Measurements from ENCODE around the gene AMIGO3.
"Not testable (repeated sequence)": the region's sequence is repeated elsewhere in the genome, so short reads cannot be mapped to it uniquely, and the experiment has no call there.

Gene AMIGO3

GRCh38 chr3:49685846-49686245 lies 33.6 kb downstream of the AMIGO3 start:
- not testable (repeated sequence) for H3K4me3 ChIP-seq (replicated peaks in 1 of 2; ENCODE audit: low read depth in 2 of 2, low read length in 2 of 2); DNase-seq (ENCODE audit: low read depth in 2 of 2)

- DNase-seq (ENCODE audit: low read depth in 2 of 2); H3K4me3 ChIP-seq (replicated peaks in 1 of 2; ENCODE audit: low read depth in 2 of 2, low read length in 2 of 2): not testable (repeated sequence)
Measured at GRCh38 chr3:49685103-49685502, 34.4 kb downstream of the AMIGO3 start.

DNA sequence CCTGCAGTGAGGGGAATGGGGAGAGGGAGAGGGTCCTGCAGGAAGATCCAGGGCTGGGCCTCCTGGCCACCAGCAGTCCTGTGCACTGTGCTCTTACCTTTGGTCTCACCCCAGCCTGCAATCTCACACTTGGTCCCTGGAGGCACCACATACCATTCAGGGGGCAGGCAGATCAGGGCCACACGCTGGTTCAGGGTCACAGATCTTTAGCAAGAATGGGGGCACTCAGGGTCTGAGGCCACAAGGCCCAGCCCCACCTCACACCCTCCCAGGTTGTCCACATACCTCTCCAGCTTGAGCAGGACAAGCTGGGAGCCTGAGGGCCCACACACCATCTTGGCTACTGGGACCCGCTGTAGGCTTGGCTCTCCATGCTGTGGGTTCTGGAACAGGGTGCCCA lies 35.0 kb downstream of the AMIGO3 start:
- H3K4me3 ChIP-seq (replicated peaks in 1 of 2; ENCODE audit: low read depth in 2 of 2, low read length in 2 of 2); DNase-seq (ENCODE audit: low read depth in 2 of 2): not testable (repeated sequence)

- no peak overlapping the region for H3K4me3 ChIP-seq (replicated peaks in 1 of 2; ENCODE audit: low read depth in 2 of 2, low read length in 2 of 2)
- TF ChIP-seq, protein P1, sequence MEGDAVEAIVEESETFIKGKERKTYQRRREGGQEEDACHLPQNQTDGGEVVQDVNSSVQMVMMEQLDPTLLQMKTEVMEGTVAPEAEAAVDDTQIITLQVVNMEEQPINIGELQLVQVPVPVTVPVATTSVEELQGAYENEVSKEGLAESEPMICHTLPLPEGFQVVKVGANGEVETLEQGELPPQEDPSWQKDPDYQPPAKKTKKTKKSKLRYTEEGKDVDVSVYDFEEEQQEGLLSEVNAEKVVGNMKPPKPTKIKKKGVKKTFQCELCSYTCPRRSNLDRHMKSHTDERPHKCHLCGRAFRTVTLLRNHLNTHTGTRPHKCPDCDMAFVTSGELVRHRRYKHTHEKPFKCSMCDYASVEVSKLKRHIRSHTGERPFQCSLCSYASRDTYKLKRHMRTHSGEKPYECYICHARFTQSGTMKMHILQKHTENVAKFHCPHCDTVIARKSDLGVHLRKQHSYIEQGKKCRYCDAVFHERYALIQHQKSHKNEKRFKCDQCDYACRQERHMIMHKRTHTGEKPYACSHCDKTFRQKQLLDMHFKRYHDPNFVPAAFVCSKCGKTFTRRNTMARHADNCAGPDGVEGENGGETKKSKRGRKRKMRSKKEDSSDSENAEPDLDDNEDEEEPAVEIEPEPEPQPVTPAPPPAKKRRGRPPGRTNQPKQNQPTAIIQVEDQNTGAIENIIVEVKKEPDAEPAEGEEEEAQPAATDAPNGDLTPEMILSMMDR (IDR thresholded peaks at IDR 0.05; ENCODE audit: low read depth, low read length), result no peak
- no peak for DNase-seq (ENCODE audit: low read depth in 2 of 2)
Measured at GRCh38 chr3:49683162-49683561, 36.3 kb downstream of the AMIGO3 start.

DNA sequence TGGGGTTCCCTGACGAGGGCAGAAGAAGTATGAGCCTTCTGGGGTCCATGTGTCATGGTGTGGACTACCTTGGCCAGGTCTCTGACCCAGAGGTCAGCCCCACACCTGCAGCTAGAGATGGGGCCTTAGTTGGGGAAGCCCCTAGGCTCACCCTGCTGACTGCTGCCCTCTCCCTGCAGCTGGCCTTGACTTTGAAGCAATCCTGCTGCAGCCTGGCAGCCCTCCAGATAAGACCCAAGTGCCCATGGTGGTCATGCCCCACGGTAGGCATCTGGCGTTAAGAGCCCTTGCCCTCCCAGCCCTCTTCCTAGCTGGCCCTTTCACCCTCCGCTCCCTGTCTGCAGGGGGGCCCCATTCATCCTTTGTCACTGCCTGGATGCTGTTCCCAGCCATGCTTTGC lies 37.9 kb downstream of the AMIGO3 start:
- DNase-seq (ENCODE audit: low read depth in 2 of 2), result no peak
- TF ChIP-seq, protein P1 (IDR thresholded peaks at IDR 0.05; ENCODE audit: low read depth, low read length), result no peak
- no peak overlapping the region for H3K4me3 ChIP-seq (replicated peaks in 1 of 2; ENCODE audit: low read depth in 2 of 2, low read length in 2 of 2)

GRCh38 chr3:49681232-49681522 lies 38.3 kb downstream of the AMIGO3 start:
- TF ChIP-seq, protein P1 (IDR thresholded peaks at IDR 0.05; ENCODE audit: low read depth, low read length), result no peak
- no peak for DNase-seq (ENCODE audit: low read depth in 2 of 2)
- H3K4me3 ChIP-seq (replicated peaks in 1 of 2; ENCODE audit: low read depth in 2 of 2, low read length in 2 of 2), result no peak overlapping the region

- TF ChIP-seq, protein P1 (IDR thresholded peaks at IDR 0.05; ENCODE audit: low read depth, low read length), result no peak
- H3K4me3 ChIP-seq (replicated peaks in 1 of 2; ENCODE audit: low read depth in 2 of 2, low read length in 2 of 2), result no peak overlapping the region
- no peak for DNase-seq (ENCODE audit: low read depth in 2 of 2)
Measured at GRCh38 chr3:49680493-49681231, 38.8 kb downstream of the AMIGO3 start.

- TF ChIP-seq, protein P1 (IDR thresholded peaks at IDR 0.05; ENCODE audit: low read depth, low read length), result no peak
- H3K4me3 ChIP-seq (replicated peaks in 1 of 2; ENCODE audit: low read depth in 2 of 2, low read length in 2 of 2), result no peak overlapping the region
- no peak for DNase-seq (ENCODE audit: low read depth in 2 of 2)
Measured at GRCh38 chr3:49675912-49676311, 43.6 kb downstream of the AMIGO3 start.
